Neuronal stem cell (in vitro differentiated cells): ENCODE measurements around the gene INO80E.

Source experiments
- DNase-seq: peaks from one replicate; pipeline ENCODE4 v3.0.0-alpha.2; 2013; ENCODE audit warnings: low spot score
- H2AFZ ChIP-seq: one replicate; pipeline ENCODE4 v1.6.1; 2013; ENCODE audit warnings: mild to moderate bottlenecking, low read length, inconsistent platforms
- H2AK5ac ChIP-seq: 2 replicates; pipeline ENCODE4 v1.6.1; 2013; ENCODE audit warnings: low read depth, mild to moderate bottlenecking, inconsistent platforms, low read length, moderate library complexity, mixed read lengths
- H2BK120ac ChIP-seq: 2 replicates; pipeline ENCODE4 v1.6.1; 2013; ENCODE audit warnings: low read depth, mild to moderate bottlenecking, inconsistent platforms, low read length, moderate library complexity, mixed read lengths
- H2BK12ac ChIP-seq: one replicate; pipeline ENCODE4 v1.6.1; 2013; ENCODE audit warnings: low read length, inconsistent platforms
- H2BK15ac ChIP-seq: 2 replicates; pipeline ENCODE4 v1.6.1; 2013; ENCODE audit warnings: mild to moderate bottlenecking, low read length, inconsistent platforms, mixed read lengths
- H2BK5ac ChIP-seq: one replicate; pipeline ENCODE4 v1.6.1; 2013; ENCODE audit warnings: inconsistent platforms, mild to moderate bottlenecking, low read length, moderate library complexity
- H3K14ac ChIP-seq: one replicate; pipeline ENCODE4 v1.6.1; 2013; ENCODE audit warnings: low read length, inconsistent platforms
- H3K18ac ChIP-seq: 2 replicates; pipeline ENCODE4 v1.6.1; 2013; ENCODE audit warnings: low read length, inconsistent platforms
- H3K23ac ChIP-seq: 2 replicates; pipeline ENCODE4 v1.6.1; 2013; ENCODE audit warnings: low read depth, mild to moderate bottlenecking, mixed read lengths, low read length, inconsistent platforms; ENCODE audit not compliant: poor library complexity
- H3K27ac ChIP-seq: replicated peaks from 3 replicates; pipeline ENCODE4 v1.5.1; 2013; ENCODE audit warnings: low read length, inconsistent platforms
- H3K27me3 ChIP-seq, 3 experiments: 2 replicates each; pipeline ENCODE4 v1.6.1; 2013; ENCODE audit warnings: low read length in 3 of 3, mild to moderate bottlenecking in 2 of 3, inconsistent platforms in 1 of 3, low read depth in 1 of 3, mixed read lengths in 1 of 3, moderate library complexity in 1 of 3; ENCODE audit not compliant: control insufficient read depth in 3 of 3, insufficient read depth in 3 of 3
- H3K36me3 ChIP-seq, 2 donors: replicated peaks in 1 of 2; 2 replicates each; pipeline ENCODE4 v1.6.1; 2013; ENCODE audit warnings: low read length in 2 of 2; ENCODE audit not compliant: control insufficient read depth in 2 of 2, insufficient read depth in 2 of 2
- H3K4ac ChIP-seq: 2 replicates; pipeline ENCODE4 v1.6.1; 2013; ENCODE audit warnings: inconsistent platforms, mild to moderate bottlenecking, low read length, moderate library complexity
- H3K4me1 ChIP-seq, 2 donors: 1 replicate in 1 of 2; 2 replicates in 1 of 2; pipeline ENCODE4 v1.6.1; 2013; ENCODE audit warnings: low read length in 2 of 2, low read depth in 1 of 2; ENCODE audit not compliant: control insufficient read depth in 2 of 2, insufficient read depth in 1 of 2
- H3K4me2 ChIP-seq: one replicate; pipeline ENCODE4 v1.6.1; 2013; ENCODE audit warnings: mild to moderate bottlenecking, low read length, inconsistent platforms; ENCODE audit not compliant: insufficient read depth, poor library complexity, severe bottlenecking
- H3K4me3 ChIP-seq, 2 donors: 2 replicates each; pipeline ENCODE4 v1.5.1; 2013; ENCODE audit warnings: low read length in 2 of 2, mild to moderate bottlenecking in 2 of 2, inconsistent platforms in 1 of 2, moderate library complexity in 1 of 2
- H3K79me1 ChIP-seq: one replicate; pipeline ENCODE4 v1.6.1; 2013; ENCODE audit warnings: low read depth, mild to moderate bottlenecking, inconsistent platforms, low read length, moderate library complexity
- H3K9ac ChIP-seq: one replicate; pipeline ENCODE4 v1.6.1; 2013; ENCODE audit warnings: mild to moderate bottlenecking, low read depth, low read length, inconsistent platforms; ENCODE audit not compliant: poor library complexity
- H3K9me3 ChIP-seq, 2 donors: replicated peaks in 1 of 2; 2 replicates each; pipeline versions ENCODE3 to v1.6.1; 2013; ENCODE audit warnings: low read length in 2 of 2, mild to moderate bottlenecking in 2 of 2, inconsistent platforms in 1 of 2, low read depth in 1 of 2, mixed read lengths in 1 of 2, moderate library complexity in 1 of 2; ENCODE audit not compliant: control insufficient read depth in 2 of 2, insufficient read depth in 1 of 2
- H4K8ac ChIP-seq: one replicate; pipeline ENCODE4 v1.6.1; 2013; ENCODE audit warnings: low read depth, mild to moderate bottlenecking, inconsistent platforms, low read length, moderate library complexity
- H4K91ac ChIP-seq: one replicate; pipeline ENCODE4 v1.6.1; 2013; ENCODE audit warnings: low read length, low read depth, mild to moderate bottlenecking, inconsistent platforms; ENCODE audit not compliant: poor library complexity
- WGBS, 2 donors: extraction: QIAGEN DNeasy Blood & Tissue Kit; methylation state at CpG; one replicate each; pipeline ENCODE4 v1.1.7; 2013; ENCODE audit warnings: missing lambda C conversion rate in 2 of 2, mixed read lengths in 1 of 2; ENCODE audit not compliant: insufficient read length in 2 of 2, insufficient replicate concordance in 1 of 2; ENCODE audit errors: extremely low coverage in 2 of 2; 5-methylcytosine and 5-hydroxymethylcytosine counted together

The INO80E gene

DNA sequence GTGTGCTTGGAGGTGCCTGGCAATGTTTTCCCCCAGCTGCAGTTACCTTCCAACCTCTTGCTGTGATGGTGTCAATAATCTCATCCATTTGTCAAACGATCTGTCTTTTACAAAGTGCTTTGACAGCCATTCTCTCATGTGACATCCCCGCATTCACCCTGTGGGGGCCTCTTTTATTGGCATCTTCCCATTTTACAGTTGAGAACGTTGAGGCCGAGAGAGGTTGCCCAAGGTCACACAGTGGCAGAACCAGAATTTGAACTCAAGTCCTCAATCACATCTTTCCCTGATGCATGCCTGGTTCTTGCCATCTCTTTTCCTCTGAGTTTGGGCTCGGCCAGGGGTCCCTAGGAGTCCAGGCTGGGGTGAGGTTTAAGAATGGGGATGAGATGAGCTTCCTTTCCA lies 20.9 kb upstream of the INO80E start:
- WGBS, 2 donors: no CpG with 5 or more reads among the region's 5 CpGs
- no peak overlapping the region for H3K27ac ChIP-seq

GRCh38 chr16:29975811-29976511 lies 20.1 kb upstream of the INO80E start:
- no CpG with 5 or more reads among the region's 6 CpGs for WGBS, 2 donors
- Histone ChIP-seq H3K27me3 (no peaks in the 10 kb centered on the region), H3K9me3 (peaks cover 9 to 10% of the 10 kb centered on the region in 2 donors), H3K4me3 (peak overlapping the region in 1 of 2 donors; percentile 78), H2BK12ac (no peak overlapping the region), H4K91ac (no peak overlapping the region), H2AK5ac (no peak overlapping the region), H3K9ac (peak overlapping the region; percentile 13), H2AFZ (no peak overlapping the region), H3K79me1 (peaks cover 13% of the 10 kb centered on the region), H3K18ac (no peak overlapping the region), H2BK15ac (no peak overlapping the region), H3K23ac (no peak overlapping the region), H3K36me3 (peaks cover 30 to 63% of the 10 kb centered on the region in 2 donors), H4K8ac (no peak overlapping the region), H3K14ac (no peak overlapping the region), H2BK120ac (no peak overlapping the region), H3K4ac (no peak overlapping the region), H3K4me2 (peak overlapping the region; percentile 19), H3K27ac (no peak overlapping the region), H2BK5ac (no peak overlapping the region), H3K4me1 (peaks cover 18 to 23% of the 10 kb centered on the region in 2 donors)
- DNase-seq: no peak

More for the DNA sequence above, 20.9 kb upstream of the INO80E start:
- Histone ChIP-seq H3K36me3 (peaks cover 26 to 54% of the 10 kb centered on the region in 2 donors), H3K14ac (no peak overlapping the region), H2BK12ac (no peak overlapping the region), H2BK120ac (no peak overlapping the region), H2BK5ac (no peak overlapping the region), H3K23ac (no peak overlapping the region), H3K27me3 (no peaks in the 10 kb centered on the region), H2BK15ac (no peak overlapping the region), H3K4me1 (peaks cover 18 to 23% of the 10 kb centered on the region in 2 donors), H3K4me2 (peak overlapping the region; percentile 80), H3K4me3 (peak overlapping the region; percentile 78 to 97), H4K8ac (no peak overlapping the region), H2AFZ (no peak overlapping the region), H4K91ac (no peak overlapping the region), H2AK5ac (no peak overlapping the region), H3K9ac (no peak overlapping the region), H3K18ac (no peak overlapping the region), H3K79me1 (peaks cover 13% of the 10 kb centered on the region), H3K4ac (no peak overlapping the region), H3K9me3 (peaks cover 9 to 10% of the 10 kb centered on the region in 2 donors)
- DNase-seq: no peak

GRCh38 chr16:29977063-29977825 lies 18.8 kb upstream of the INO80E start:
- Histone ChIP-seq H3K4ac (no peak overlapping the region), H3K14ac (no peak overlapping the region), H3K4me2 (no peak overlapping the region), H3K18ac (no peak overlapping the region), H3K9ac (no peak overlapping the region), H3K27me3 (no peaks in the 10 kb centered on the region), H2BK15ac (no peak overlapping the region), H4K91ac (no peak overlapping the region), H3K23ac (no peak overlapping the region), H4K8ac (no peak overlapping the region), H3K79me1 (peaks cover 13% of the 10 kb centered on the region), H2BK12ac (no peak overlapping the region), H2BK5ac (no peak overlapping the region), H3K4me1 (peaks cover 18 to 23% of the 10 kb centered on the region in 2 donors), H2BK120ac (no peak overlapping the region), H2AK5ac (no peak overlapping the region), H3K9me3 (peaks cover 7 to 9% of the 10 kb centered on the region in 2 donors), H2AFZ (no peak overlapping the region), H3K27ac (no peak overlapping the region), H3K4me3 (no peak overlapping the region), H3K36me3 (peaks cover 35 to 65% of the 10 kb centered on the region in 2 donors)
- DNase-seq: no peak
- no CpG with 5 or more reads among the region's 9 CpGs for WGBS, 2 donors

DNA sequence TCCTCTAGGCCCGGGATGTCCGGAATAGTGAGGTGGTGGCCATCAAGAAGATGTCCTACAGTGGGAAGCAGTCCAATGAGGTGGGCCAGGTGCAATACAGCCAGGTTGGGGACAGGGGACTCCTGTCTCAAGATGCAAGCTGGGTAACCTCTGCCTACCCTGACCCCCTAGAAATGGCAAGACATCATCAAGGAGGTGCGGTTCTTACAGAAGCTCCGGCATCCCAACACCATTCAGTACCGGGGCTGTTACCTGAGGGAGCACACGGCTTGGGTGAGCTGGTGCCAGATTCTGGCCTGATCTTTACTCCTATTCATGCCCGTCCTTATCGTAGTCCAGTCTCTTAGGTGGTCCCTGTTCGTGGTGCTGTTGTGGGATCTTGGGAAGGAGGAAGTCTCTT lies 18.0 kb upstream of the INO80E start:
- H3K36me3 ChIP-seq: peaks cover 38 to 66% of the 10 kb centered on the region in 2 donors

More for the DNA sequence above, 18.0 kb upstream of the INO80E start:
- no peak overlapping the region for H4K91ac ChIP-seq
- no CpG with 5 or more reads among the region's 9 CpGs for WGBS, 2 donors
- H3K4ac ChIP-seq: no peak overlapping the region
- no peak overlapping the region for H2BK120ac ChIP-seq
- no peak overlapping the region for H2AFZ ChIP-seq
- H3K27ac ChIP-seq: no peak overlapping the region
- no peaks in the 10 kb centered on the region for H3K27me3 ChIP-seq
- H2BK15ac ChIP-seq: no peak overlapping the region
- H3K4me3 ChIP-seq: no peak overlapping the region
- no peak overlapping the region for H3K18ac ChIP-seq
- H3K79me1 ChIP-seq: peaks cover 13% of the 10 kb centered on the region
- DNase-seq: no peak
- H2BK12ac ChIP-seq: no peak overlapping the region
- H2BK5ac ChIP-seq: no peak overlapping the region
- no peak overlapping the region for H3K9ac ChIP-seq
- peaks cover 0 to 2% of the 10 kb centered on the region in 2 donors for H3K9me3 ChIP-seq
- no peak overlapping the region for H2AK5ac ChIP-seq
- H3K23ac ChIP-seq: no peak overlapping the region
- H4K8ac ChIP-seq: no peak overlapping the region
- H3K4me1 ChIP-seq: peaks cover 18 to 23% of the 10 kb centered on the region in 2 donors
- no peak overlapping the region for H3K14ac ChIP-seq
- H3K4me2 ChIP-seq: no peak overlapping the region
